GM18517 (cell line): ENCODE data around the gene MAP3K5.
"Not testable (repeated sequence)": the region's sequence is repeated elsewhere in the genome, so short reads cannot be mapped to it uniquely, and the experiment has no call there.

Source experiments
- ATAC-seq: cut with Tn5 transposase; IDR thresholded peaks from one replicate; pipeline ENCODE4 v1.9.1; 2021; ENCODE audit warnings: mild to moderate bottlenecking, moderate library complexity; ENCODE audit not compliant: unreplicated experiment

The MAP3K5 gene

DNA sequence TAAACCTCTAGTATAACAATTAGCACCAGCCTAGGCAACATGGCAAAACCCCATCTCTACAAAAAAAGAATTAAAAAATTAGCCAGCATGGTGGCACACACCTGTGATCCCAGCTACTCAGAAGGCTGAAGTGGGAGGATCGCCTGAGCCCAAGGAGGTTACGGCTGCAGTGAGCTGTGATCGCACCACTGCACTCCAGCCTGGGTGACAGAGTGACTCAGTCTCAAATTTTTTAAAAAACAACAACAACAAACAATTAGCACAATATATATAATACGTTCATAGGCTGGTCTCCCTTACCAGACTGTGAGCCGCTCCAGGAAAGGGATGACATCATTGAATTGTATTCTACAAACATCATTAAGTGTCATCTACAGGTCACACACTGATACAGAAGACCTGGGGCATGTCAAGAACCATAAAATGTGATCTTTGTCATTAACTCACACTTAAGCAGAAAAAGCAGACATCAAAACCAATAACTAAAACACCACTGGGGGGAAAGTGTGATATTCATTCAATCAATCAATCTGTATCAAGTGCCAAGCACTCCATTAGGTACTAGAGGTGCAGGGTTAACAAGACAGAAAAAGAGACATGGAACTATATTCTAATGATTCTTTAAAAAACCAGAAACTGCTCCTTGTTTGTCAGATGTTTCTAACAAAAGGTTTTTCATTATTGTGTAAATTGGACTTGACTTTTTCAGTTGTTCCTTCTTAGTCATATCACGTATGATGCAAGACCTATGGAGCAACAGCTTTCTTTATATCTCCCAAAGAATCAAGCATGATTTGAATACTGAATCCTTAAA, 17.8 kb downstream of the MAP3K5 start:
- ATAC-seq = no peak

- ATAC-seq = no peak
Observed at GRCh38 chr6:136773473-136773796, 18.8 kb downstream of the MAP3K5 start.

DNA sequence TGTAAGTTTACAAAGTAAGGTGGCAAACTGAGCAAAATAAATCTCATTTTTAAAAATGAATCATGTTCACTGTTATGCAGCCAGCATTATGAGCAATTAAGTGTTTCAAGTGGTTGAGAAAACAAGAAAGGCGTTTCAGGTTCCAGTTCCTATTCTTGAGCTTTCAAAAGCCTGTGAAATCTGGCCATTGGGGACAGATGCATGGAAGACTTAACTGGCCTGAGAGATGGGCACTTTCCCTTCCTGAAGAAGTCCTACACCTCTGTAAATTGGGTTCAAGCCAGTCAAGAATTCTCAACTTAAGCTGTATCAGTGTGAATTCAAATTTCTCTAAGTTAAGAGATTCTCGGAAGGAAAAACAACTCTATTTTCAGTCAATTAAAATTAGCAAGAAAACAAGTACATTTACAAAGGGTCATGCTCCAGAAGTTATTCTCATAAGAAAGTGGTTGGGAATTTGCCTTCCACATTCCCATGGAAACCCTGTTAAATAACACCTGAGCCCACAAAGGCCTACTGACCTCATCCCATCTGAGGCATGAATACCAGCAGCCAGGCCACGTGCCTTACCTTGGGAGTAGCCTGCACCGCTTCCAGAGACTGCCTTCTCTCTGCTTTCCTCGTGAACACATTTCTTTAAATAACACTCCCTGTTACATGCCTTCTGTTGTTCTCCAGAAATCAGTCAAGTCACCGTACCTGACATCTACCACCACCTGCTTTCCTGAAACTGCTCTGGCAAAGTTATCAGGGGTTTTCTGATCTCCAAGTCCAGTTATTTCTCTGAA, 19.4 kb downstream of the MAP3K5 start:
- peak; percentile 79 for ATAC-seq

DNA sequence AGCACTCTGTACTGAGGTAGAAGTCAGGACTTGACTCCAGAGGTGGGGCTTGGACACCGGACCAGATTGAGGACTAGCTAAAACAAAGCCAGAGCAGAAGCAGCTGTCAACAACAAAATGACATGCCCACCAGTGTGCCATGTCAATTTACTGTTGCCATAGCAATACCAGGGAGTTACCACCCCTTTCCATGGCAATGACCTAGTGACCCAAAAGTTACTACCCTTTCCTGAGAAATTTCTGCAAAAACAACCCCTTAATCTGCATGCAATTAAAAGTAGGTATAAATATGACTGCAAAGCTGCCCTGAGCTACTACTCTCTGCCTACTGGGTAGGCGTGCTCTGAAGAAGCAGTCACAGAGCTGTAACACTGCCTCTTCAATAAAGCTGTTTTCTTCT, 21.0 kb downstream of the MAP3K5 start:
- ATAC-seq = no peak

- no peak for ATAC-seq
Observed at GRCh38 chr6:136769759-136770158, 22.5 kb downstream of the MAP3K5 start.

GRCh38 chr6:136769124-136769523, 23.2 kb downstream of the MAP3K5 start:
- no peak for ATAC-seq

- no peak for ATAC-seq
Observed at GRCh38 chr6:136767570-136768309, 24.5 kb downstream of the MAP3K5 start.

DNA sequence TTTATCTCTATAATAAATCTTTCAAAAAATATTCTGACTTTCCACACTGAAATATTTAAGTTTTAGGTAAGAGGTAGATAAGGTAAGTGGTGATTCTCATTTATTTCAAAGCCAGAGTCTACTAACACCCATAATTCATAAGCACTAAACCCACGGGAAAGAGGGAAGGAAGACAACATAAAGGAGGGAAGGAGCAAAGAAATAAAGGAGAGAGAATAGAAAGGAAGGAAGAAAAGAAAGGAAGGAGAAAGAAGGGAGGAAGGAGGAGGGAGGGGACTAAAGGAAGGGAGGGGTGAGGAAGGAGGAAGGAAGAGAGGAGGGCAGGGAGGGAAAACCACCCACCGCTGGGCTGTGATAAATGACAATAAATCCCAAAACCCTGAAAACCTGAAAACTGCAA, 25.2 kb downstream of the MAP3K5 start:
- no peak for ATAC-seq

DNA sequence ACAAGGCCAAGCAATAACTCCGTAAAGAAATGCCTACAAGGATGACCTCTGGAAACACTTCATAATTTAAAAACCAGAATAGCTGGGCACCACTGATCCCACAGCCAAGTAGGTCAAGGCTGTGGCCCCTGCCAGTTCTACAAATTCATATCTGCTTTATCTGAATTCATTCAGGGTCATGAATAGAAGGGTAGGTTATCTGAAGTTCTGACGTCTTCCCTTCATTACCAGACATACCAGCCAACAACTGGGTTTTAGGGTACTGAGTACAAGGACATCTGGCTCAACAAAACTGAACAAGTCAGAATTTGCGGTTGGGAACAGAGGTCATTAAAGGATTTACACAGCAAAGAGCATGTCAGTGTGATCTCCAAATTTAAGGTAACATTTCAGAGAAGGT, 26.0 kb downstream of the MAP3K5 start:
- ATAC-seq = no peak

GRCh38 chr6:136764517-136764993, 27.7 kb downstream of the MAP3K5 start:
- peak; percentile 43 for ATAC-seq

GRCh38 chr6:136763716-136764516, 28.4 kb downstream of the MAP3K5 start:
- ATAC-seq = peak; percentile 51

DNA sequence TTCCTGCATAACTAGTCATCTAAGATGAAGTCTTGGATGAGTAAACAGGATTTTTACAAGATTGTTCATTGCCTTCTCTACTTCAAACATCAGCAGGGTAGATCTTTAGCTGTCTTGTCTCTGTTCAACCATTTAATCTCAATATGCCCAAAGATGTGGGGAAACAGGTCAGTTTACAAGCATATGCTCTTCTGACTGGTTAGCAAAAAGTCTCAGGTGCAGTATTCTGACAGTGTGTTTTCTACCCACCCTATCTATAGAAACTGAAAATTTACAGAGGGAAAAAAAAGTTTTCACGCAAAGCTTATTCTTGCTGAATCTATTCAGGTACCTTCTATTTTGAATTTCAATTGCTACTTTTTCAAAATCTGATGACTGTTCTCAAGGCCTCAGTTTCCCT, 29.0 kb downstream of the MAP3K5 start:
- ATAC-seq = peak; percentile 23

- no peak for ATAC-seq
Observed at GRCh38 chr6:136762022-136762975, 30.0 kb downstream of the MAP3K5 start.

- no peak for ATAC-seq
Observed at GRCh38 chr6:136761227-136761922, 30.9 kb downstream of the MAP3K5 start.

DNA sequence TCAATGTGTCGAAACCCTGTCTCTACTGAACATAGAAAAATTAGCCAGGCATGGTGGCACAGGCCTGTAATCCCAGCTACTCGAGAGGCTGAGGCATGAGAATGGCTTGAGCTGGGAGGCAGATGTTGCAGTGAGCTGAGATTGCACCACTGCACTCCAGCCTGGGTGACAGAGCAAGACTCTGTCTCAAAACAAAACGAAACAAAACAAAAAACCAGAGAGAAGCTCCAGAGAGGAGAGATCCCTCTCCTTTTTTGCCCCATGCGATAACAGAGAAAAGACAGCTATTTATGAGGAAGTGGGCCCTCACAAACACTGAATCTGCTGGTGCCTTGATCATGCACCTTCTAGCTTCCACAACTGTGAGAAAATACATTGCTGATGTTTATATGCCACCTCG, 31.5 kb downstream of the MAP3K5 start:
- ATAC-seq = not testable (repeated sequence)

DNA sequence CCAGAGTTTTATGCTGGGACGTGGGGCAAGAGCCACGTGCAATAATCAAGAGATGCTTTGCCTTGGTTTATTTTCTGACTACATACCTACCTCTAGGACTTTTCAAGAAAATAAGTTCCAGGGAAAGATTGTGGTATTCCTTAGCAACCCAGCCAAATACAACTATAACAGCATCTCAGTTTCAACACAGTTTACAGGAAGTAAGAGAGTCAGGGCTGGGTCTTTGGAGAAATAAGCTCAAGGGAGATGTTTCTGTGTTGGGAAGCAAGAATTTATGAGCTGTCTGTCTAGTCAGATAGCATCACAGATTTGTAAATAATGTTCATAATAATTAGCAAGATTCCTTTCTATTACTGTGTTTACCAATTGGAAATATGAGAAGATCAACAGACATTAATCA, 35.1 kb downstream of the MAP3K5 start:
- no peak for ATAC-seq

- ATAC-seq = no peak
Observed at GRCh38 chr6:136754820-136755219, 37.5 kb downstream of the MAP3K5 start.

DNA sequence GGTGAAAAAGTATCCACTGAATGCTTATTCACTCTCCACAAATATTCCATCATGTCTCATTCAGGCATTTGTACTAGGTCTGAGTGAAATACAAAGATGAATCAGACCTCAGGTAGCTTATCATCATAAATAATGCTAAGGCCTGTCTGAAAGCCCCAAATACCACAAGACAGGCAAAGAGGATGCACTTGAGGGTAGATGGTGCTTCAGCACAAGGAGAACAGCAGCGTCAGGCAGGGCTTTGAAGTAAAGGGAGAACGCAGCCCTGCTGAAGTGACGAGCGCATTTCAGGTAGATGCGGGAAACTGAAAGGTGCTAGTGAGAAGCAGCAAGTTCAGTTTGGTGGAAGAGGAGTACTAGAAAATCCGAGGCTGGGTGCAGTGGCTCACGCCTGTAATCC, 38.7 kb downstream of the MAP3K5 start:
- no peak for ATAC-seq

- ATAC-seq = no peak
Observed at GRCh38 chr6:136752554-136752953, 39.7 kb downstream of the MAP3K5 start.
